Esophagus squamous epithelium (tissue), 5 donors: Measurements from ENCODE around the gene MARCHF11. TPM values are rescaled to one million over a fixed set of nuclear protein-coding genes. Genes with fewer than 3 reads are reported as not detected.

ENCODE experiments used
- DNase-seq: peaks from one replicate; lab custom pipeline; 2025; lab: John Stamatoyannopoulos, UW
- H3K27ac ChIP-seq, 4 donors: fragments of 200-600 bp; sonication (generic); one replicate each; pipeline ENCODE4 v1.5.1; 2016 to 2019; ENCODE audit warnings: mild to moderate bottlenecking in 1 of 4
- H3K27me3 ChIP-seq, 4 donors: fragments of 200-600 bp; sonication (generic); 1 replicate in 3 of 4; 2 replicates in 1 of 4; pipeline versions ENCODE4 v1.5.1 to v1.6.0; 2017 to 2021; ENCODE audit warnings: antibody characterized with exemption in 1 of 4
- H3K36me3 ChIP-seq, 3 donors: fragments of 200-600 bp; sonication (generic); one replicate each; pipeline ENCODE4 v1.5.1; 2016 to 2019
- H3K4me1 ChIP-seq, 3 donors: fragments of 200-600 bp; sonication (generic); one replicate each; pipeline ENCODE4 v1.5.1; 2017 to 2019
- H3K4me3 ChIP-seq, 4 donors: fragments of 200-600 bp; sonication (generic); 1 replicate in 3 of 4; 2 replicates in 1 of 4; pipeline ENCODE4 v1.5.1; 2016 to 2019; ENCODE audit warnings: mild to moderate bottlenecking in 2 of 4, moderate library complexity in 1 of 4
- H3K9me3 ChIP-seq, 3 donors: fragments of 200-600 bp; sonication (generic); one replicate each; pipeline ENCODE4 v1.5.1; 2016 to 2019
- CTCF ChIP-seq, 6 experiments: fragments of 450-650 bp in 4 of 6; fragments of 200-600 bp in 2 of 6; sonication (generic) in 2 of 6; IDR thresholded peaks; one replicate each; pipeline ENCODE4 v1.5.1; 2016 to 2019; ENCODE audit warnings: antibody characterized with exemption in 6 of 6, mild to moderate bottlenecking in 4 of 6, moderate library complexity in 4 of 6
- POLR2A ChIP-seq, 4 donors: fragments of 450-650 bp; IDR thresholded peaks; one replicate each; pipeline ENCODE4 v1.6.1; 2017; ENCODE audit warnings: antibody characterized with exemption in 4 of 4, mild to moderate bottlenecking in 4 of 4, moderate library complexity in 3 of 4
- WGBS, 2 donors: methylation state at CpG; one replicate each; pipeline ENCODE4 v1.1.5; 2018; 5-methylcytosine and 5-hydroxymethylcytosine counted together
- intact Hi-C: fragments of 100-400 bp; cut with DNase I; formaldehyde crosslinking; loops from one replicate; pipeline ENCODE4 v1.15.0; 2022
- total RNA-seq, 4 donors: library from RNA; depleted of rRNA; stranded (reverse); fragments of >200 nt; gene quantifications; one replicate each; pipeline ENCODE4 v1.1.0, GENCODE V29; 2016
- donor health status: DM: yes; HTN: yes; CAD: no.

The MARCHF11 gene
- total RNA-seq, 4 donors from 2014 or later: not detected

- TF ChIP-seq POLR2A (IDR thresholded peaks at IDR 0.05) (no peak), CTCF (IDR thresholded peaks at IDR 0.05) (no peak)
- H3K9me3 ChIP-seq: no peaks in the 10 kb centered on the region
- no peaks in the 10 kb centered on the region for H3K27me3 ChIP-seq
- no peaks in the 10 kb centered on the region for H3K4me1 ChIP-seq
- WGBS, 2 donors: 70 to 77% methylated on average over 7 to 8 of the region's 8 CpGs
- no peak overlapping the region for H3K4me3 ChIP-seq
- no peak for DNase-seq
- intact Hi-C loops: no loop called here
- no peaks in the 10 kb centered on the region for H3K36me3 ChIP-seq
- no peak overlapping the region for H3K27ac ChIP-seq
These were observed 142.3 kb downstream of the MARCHF11 start for GRCh38 chr5:16037121-16037845.

- Histone ChIP-seq H3K9me3 (no peaks in the 10 kb centered on the region), H3K4me1 (no peaks in the 10 kb centered on the region), H3K27me3 (no peaks in the 10 kb centered on the region), H3K4me3 (no peak overlapping the region), H3K36me3 (no peaks in the 10 kb centered on the region), H3K27ac (no peak overlapping the region)
- intact Hi-C loops: no loop called here
- 71 to 74% methylated on average over 8 of the region's 8 CpGs for WGBS, 2 donors
- no peak for TF ChIP-seq CTCF (IDR thresholded peaks at IDR 0.05)
- DNase-seq: no peak
These were observed 145.1 kb downstream of the MARCHF11 start for GRCh38 chr5:16034319-16035001.

GRCh38 chr5:16033187-16033925 lies 146.2 kb downstream of the MARCHF11 start:
- intact Hi-C loops: no loop called here
- TF ChIP-seq POLR2A (IDR thresholded peaks at IDR 0.05) (no peak), CTCF (IDR thresholded peaks at IDR 0.05) (no peak)
- no peak overlapping the region for H3K4me3 ChIP-seq
- DNase-seq: no peak
- H3K27ac ChIP-seq: no peak overlapping the region
- no peaks in the 10 kb centered on the region for H3K27me3 ChIP-seq
- H3K4me1 ChIP-seq: no peaks in the 10 kb centered on the region
- 79 to 84% methylated on average over 4 of the region's 4 CpGs for WGBS, 2 donors
- H3K9me3 ChIP-seq: no peaks in the 10 kb centered on the region
- no peaks in the 10 kb centered on the region for H3K36me3 ChIP-seq

GRCh38 chr5:16028708-16029107 lies 150.9 kb downstream of the MARCHF11 start:
- WGBS, 2 donors: 61 to 83% methylated on average over 2 to 3 of the region's 3 CpGs
- no peak overlapping the region for H3K4me3 ChIP-seq
- no peaks in the 10 kb centered on the region for H3K36me3 ChIP-seq
- intact Hi-C loops: no loop called here
- no peaks in the 10 kb centered on the region for H3K27me3 ChIP-seq
- TF ChIP-seq POLR2A (IDR thresholded peaks at IDR 0.05): no peak
- TF ChIP-seq CTCF (IDR thresholded peaks at IDR 0.05): no peak
- H3K27ac ChIP-seq: no peak overlapping the region
- no peaks in the 10 kb centered on the region for H3K9me3 ChIP-seq
- H3K4me1 ChIP-seq: no peaks in the 10 kb centered on the region
- DNase-seq: no peak

- Histone ChIP-seq H3K4me3 (no peak overlapping the region), H3K36me3 (no peaks in the 10 kb centered on the region), H3K4me1 (no peaks in the 10 kb centered on the region), H3K27me3 (no peaks in the 10 kb centered on the region), H3K27ac (no peak overlapping the region), H3K9me3 (no peaks in the 10 kb centered on the region)
- no peak for DNase-seq
- TF ChIP-seq CTCF (IDR thresholded peaks at IDR 0.05): no peak
- no peak for TF ChIP-seq POLR2A (IDR thresholded peaks at IDR 0.05)
- intact Hi-C loops: no loop called here
These were observed 153.9 kb downstream of the MARCHF11 start for GRCh38 chr5:16025681-16026080.
